GM21381 (cell line): Measurements from ENCODE around the gene CDKAL1.
"Not testable (repeated sequence)": the region's sequence is repeated elsewhere in the genome, so short reads cannot be mapped to it uniquely, and the experiment has no call there.

Experiments
- ATAC-seq: cut with Tn5 transposase; IDR thresholded peaks from one replicate; pipeline ENCODE4 v1.9.1; 2021; ENCODE audit warnings: mild to moderate bottlenecking, moderate library complexity; ENCODE audit not compliant: unreplicated experiment

CDKAL1 gene

GRCh38 chr6:20632696-20633095, 98.4 kb downstream of the CDKAL1 start:
- ATAC-seq, result no peak

- no peak for ATAC-seq
Observed at GRCh38 chr6:20633566-20634340, 99.5 kb downstream of the CDKAL1 start.

GRCh38 chr6:20639161-20639560, 104.9 kb downstream of the CDKAL1 start:
- ATAC-seq, result no peak

GRCh38 chr6:20640181-20640580, 105.9 kb downstream of the CDKAL1 start:
- ATAC-seq, result no peak

GRCh38 chr6:20642441-20642840, 108.2 kb downstream of the CDKAL1 start:
- no peak for ATAC-seq

- no peak for ATAC-seq
Observed at GRCh38 chr6:20644667-20645370, 110.6 kb downstream of the CDKAL1 start.

- not testable (repeated sequence) for ATAC-seq
Observed at GRCh38 chr6:20645572-20645971, 111.3 kb downstream of the CDKAL1 start.

GRCh38 chr6:20647585-20647984, 113.3 kb downstream of the CDKAL1 start:
- no peak for ATAC-seq

GRCh38 chr6:20649696-20650470, 115.6 kb downstream of the CDKAL1 start:
- not testable (repeated sequence) for ATAC-seq

GRCh38 chr6:20652299-20653084, 118.2 kb downstream of the CDKAL1 start:
- ATAC-seq, result no peak

- ATAC-seq, result no peak
Observed at GRCh38 chr6:20653085-20653479, 118.8 kb downstream of the CDKAL1 start.

- no peak for ATAC-seq
Observed at GRCh38 chr6:20655317-20655716, 121.1 kb downstream of the CDKAL1 start.

GRCh38 chr6:20657274-20657800, 123.1 kb downstream of the CDKAL1 start:
- no peak for ATAC-seq

GRCh38 chr6:20658053-20658452, 123.8 kb downstream of the CDKAL1 start:
- no peak for ATAC-seq

- no peak for ATAC-seq
Observed at GRCh38 chr6:20658516-20658915, 124.3 kb downstream of the CDKAL1 start.

GRCh38 chr6:20660534-20660933, 126.3 kb downstream of the CDKAL1 start:
- ATAC-seq, result no peak

GRCh38 chr6:20661721-20662120, 127.5 kb downstream of the CDKAL1 start:
- no peak for ATAC-seq

- no peak for ATAC-seq
Observed at GRCh38 chr6:20664250-20664649, 130.0 kb downstream of the CDKAL1 start.

- ATAC-seq, result no peak
Observed at GRCh38 chr6:20665290-20665689, 131.0 kb downstream of the CDKAL1 start.

- ATAC-seq, result peak; percentile 86
Observed at GRCh38 chr6:20669571-20670314, 135.5 kb downstream of the CDKAL1 start.
